HL-60 (cell line): ENCODE measurements around the gene CCER1.
A peak's percentile ranks its signal among the peaks of the same experiment; 100 is the strongest.

Experiments used
- DNase-seq, 2 experiments: peaks; one replicate each; pipeline ENCODE4 v3.0.0-alpha.2; 2010 to 2020; ENCODE audit warnings: low read depth in 1 of 2, low spot score in 1 of 2
- H3K27ac ChIP-seq: fragments of 250-450 bp; sonication (Bioruptor Pico); replicated peaks from 2 replicates; pipeline ENCODE4 v1.5.1; 2020; ENCODE audit warnings: mild to moderate bottlenecking, moderate library complexity
- H3K27me3 ChIP-seq: fragments of 250-450 bp; sonication (Bioruptor Pico); 2 replicates; pipeline ENCODE4 v1.5.1; 2021; ENCODE audit warnings: mild to moderate bottlenecking, moderate library complexity; ENCODE audit not compliant: insufficient read depth, poor library complexity, severe bottlenecking
- H3K4me3 ChIP-seq: replicated peaks from 2 replicates; pipeline ENCODE4 v1.5.1; 2011; ENCODE audit warnings: mild to moderate bottlenecking, control low read depth, low read length; ENCODE audit not compliant: insufficient read depth
- CTCF ChIP-seq: IDR thresholded peaks from one replicate; pipeline ENCODE4 v1.5.1; 2011; ENCODE audit warnings: low read length, control low read depth, inconsistent platforms; ENCODE audit not compliant: insufficient read depth
- GABPA ChIP-seq: IDR thresholded peaks from 2 replicates; pipeline ENCODE4 v1.6.1; 2012; ENCODE audit warnings: low read depth
- POLR2AphosphoS5 ChIP-seq: IDR thresholded peaks from 2 replicates; pipeline ENCODE4 v1.6.1; 2012; ENCODE audit warnings: low read depth
- REST ChIP-seq: IDR thresholded peaks from 2 replicates; pipeline ENCODE4 v1.6.1; 2012; ENCODE audit warnings: low read depth; ENCODE audit not compliant: insufficient replicate concordance
- SPI1 ChIP-seq: IDR thresholded peaks from 2 replicates; pipeline ENCODE4 v1.6.1; 2012; ENCODE audit warnings: low read depth, mild to moderate bottlenecking, borderline replicate concordance

Gene CCER1

GRCh38 chr12:90965204-90965603 is 10.2 kb upstream of the CCER1 start:
- no peak for DNase-seq
- no peak overlapping the region for H3K27ac ChIP-seq
- H3K4me3 ChIP-seq, result no peak overlapping the region
- TF ChIP-seq SPI1, result peak; percentile 71; the same call in 1 of the 2 replicates
- TF ChIP-seq POLR2AphosphoS5, result no peak
- no peaks in the 10 kb centered on the region for H3K27me3 ChIP-seq

- TF ChIP-seq REST (no peak), CTCF (no peak), POLR2AphosphoS5 (no peak)
- Histone ChIP-seq H3K27ac (no peak overlapping the region), H3K27me3 (no peaks in the 10 kb centered on the region), H3K4me3 (no peak overlapping the region)
- DNase-seq, result no peak
Measured at GRCh38 chr12:90964616-90965015, 9.6 kb upstream of the CCER1 start.

GRCh38 chr12:90963946-90964345 is 9.0 kb upstream of the CCER1 start:
- TF ChIP-seq REST, result no peak
- no peak for TF ChIP-seq CTCF
- no peak for TF ChIP-seq GABPA
- no peak overlapping the region for H3K27ac ChIP-seq
- no peak overlapping the region for H3K4me3 ChIP-seq
- H3K27me3 ChIP-seq, result no peaks in the 10 kb centered on the region
- no peak for DNase-seq

- Histone ChIP-seq H3K27ac (no peak overlapping the region), H3K27me3 (no peaks in the 10 kb centered on the region), H3K4me3 (no peak overlapping the region)
- TF ChIP-seq GABPA (no peak), POLR2AphosphoS5 (no peak), SPI1 (no peak), REST (no peak), CTCF (no peak)
- DNase-seq, result no peak
Measured at GRCh38 chr12:90961154-90961553, 6.2 kb upstream of the CCER1 start.
